22Rv1 (cell line): Measurements from ENCODE around the gene HECTD3.
"Not testable (repeated sequence)": the region's sequence is repeated elsewhere in the genome, so short reads cannot be mapped to it uniquely, and the experiment has no call there.

Experiments
- H3K27ac ChIP-seq: fragments of 450-650 bp; 2 replicates; pipeline ENCODE4 v1.5.1; 2017
- ZFX ChIP-seq: fragments of 450-650 bp; IDR thresholded peaks from 2 replicates; pipeline ENCODE4 v1.6.1; 2017; ENCODE audit warnings: antibody characterized with exemption, borderline replicate concordance
- TF ChIP-seq, protein P1 (sequence below): fragments of 450-650 bp; IDR thresholded peaks from 2 replicates; pipeline ENCODE4 v1.5.1; 2017; ENCODE audit warnings: mild to moderate bottlenecking

The HECTD3 gene

DNA sequence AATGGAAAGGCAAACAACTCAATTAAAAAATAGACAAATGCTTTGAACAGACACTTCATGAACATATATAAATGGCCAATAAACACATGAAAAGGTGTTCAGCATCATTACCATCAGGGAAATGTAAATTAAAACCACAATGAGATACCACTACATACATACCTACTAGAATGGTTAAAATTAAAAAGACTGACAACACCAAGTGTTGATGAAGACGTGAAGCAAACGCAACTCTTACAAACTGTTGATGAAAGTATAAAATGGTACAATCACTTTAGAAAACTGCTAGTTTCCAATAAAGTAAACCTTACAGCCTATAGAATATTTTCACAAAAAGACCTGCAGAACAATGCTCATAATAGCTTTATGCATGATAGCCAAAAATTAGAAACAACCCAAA is 34.9 kb downstream of the HECTD3 start:
- no peak for TF ChIP-seq ZFX
- TF ChIP-seq, protein P1, sequence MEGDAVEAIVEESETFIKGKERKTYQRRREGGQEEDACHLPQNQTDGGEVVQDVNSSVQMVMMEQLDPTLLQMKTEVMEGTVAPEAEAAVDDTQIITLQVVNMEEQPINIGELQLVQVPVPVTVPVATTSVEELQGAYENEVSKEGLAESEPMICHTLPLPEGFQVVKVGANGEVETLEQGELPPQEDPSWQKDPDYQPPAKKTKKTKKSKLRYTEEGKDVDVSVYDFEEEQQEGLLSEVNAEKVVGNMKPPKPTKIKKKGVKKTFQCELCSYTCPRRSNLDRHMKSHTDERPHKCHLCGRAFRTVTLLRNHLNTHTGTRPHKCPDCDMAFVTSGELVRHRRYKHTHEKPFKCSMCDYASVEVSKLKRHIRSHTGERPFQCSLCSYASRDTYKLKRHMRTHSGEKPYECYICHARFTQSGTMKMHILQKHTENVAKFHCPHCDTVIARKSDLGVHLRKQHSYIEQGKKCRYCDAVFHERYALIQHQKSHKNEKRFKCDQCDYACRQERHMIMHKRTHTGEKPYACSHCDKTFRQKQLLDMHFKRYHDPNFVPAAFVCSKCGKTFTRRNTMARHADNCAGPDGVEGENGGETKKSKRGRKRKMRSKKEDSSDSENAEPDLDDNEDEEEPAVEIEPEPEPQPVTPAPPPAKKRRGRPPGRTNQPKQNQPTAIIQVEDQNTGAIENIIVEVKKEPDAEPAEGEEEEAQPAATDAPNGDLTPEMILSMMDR, result no peak
- no peak overlapping the region for H3K27ac ChIP-seq

DNA sequence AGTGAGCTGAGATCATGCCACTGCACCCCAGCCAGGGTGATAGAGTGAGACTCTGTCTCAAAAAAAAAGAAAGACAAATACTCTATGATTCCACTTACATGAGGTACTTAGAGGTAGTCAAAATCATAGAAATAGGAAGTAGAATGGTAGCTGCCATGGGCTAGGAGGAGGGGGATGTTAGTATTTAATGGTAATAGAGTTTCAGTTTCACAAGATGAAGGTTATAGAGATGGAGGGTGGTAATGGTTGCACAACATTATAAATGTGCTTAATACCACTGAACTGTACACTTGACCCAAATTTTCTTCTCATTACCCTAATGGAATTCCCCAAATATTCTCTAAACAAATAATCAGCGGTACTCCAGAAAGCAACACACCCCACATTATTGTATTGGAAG is 37.5 kb downstream of the HECTD3 start:
- TF ChIP-seq, protein P1, result no peak
- TF ChIP-seq ZFX, result no peak

DNA sequence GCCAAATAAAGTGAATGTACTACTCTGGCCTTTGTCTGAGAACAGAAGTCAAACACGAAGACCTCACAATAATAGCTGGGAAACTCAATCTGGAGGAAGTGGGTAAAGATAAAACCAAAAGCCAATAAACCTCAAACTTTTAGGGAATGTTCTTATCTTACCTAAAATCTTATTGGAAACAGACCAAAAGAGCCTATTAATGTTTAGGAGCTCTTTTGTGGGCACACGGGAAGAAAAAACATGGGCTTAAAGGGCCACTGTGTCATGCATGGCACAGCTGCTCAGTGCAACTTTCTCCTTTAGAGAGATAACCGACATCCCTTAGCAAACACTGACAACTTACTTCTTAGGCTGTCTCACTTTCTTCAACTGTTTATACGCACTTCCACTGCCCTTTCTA is 40.8 kb downstream of the HECTD3 start:
- no peak for TF ChIP-seq ZFX
- TF ChIP-seq, protein P1, result no peak
- H3K27ac ChIP-seq, result no peak overlapping the region

More for the DNA sequence above, 37.5 kb downstream of the HECTD3 start:
- H3K27ac ChIP-seq, result no peak overlapping the region

DNA sequence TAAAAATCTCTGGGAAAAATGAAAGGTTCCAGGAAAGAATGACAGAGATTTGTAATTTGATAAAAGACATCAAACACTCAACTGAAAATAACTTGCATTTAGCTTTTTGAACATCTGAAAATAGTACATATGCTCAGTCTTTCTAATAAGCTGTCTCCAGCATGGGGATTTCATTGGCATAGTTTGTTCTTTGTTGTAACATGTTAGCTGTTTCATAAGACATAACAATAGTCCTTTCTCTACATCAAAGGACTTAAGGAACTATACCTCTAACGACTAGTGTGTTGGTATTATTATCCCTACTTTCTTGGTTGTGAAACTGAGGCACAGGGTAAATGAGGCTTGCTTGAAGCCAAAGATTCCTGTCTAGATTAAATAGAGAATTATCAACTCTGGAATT is 46.7 kb downstream of the HECTD3 start:
- no peak overlapping the region for H3K27ac ChIP-seq
- TF ChIP-seq, protein P1, result no peak
- no peak for TF ChIP-seq ZFX

DNA sequence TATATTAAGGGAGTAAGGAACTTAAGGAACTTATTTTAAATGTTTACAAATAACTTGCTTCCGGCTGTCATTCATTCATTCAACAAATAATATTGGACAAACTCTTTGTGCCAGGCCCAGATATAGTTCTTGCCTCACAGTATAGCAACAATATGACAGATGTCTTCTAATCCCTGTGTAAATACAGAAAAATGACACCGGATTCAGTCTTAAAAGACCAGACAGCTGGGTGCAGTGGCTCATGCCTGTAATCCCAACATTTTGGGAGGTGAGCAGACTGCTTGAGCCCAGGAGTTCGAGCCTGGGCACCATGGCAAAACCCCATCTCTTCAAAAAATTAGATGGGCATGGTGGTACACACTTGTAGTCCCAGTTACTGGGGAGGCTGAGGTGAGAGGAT is 48.4 kb downstream of the HECTD3 start:
- TF ChIP-seq, protein P1, result no peak
- no peak for TF ChIP-seq ZFX
- H3K27ac ChIP-seq, result no peak overlapping the region

DNA sequence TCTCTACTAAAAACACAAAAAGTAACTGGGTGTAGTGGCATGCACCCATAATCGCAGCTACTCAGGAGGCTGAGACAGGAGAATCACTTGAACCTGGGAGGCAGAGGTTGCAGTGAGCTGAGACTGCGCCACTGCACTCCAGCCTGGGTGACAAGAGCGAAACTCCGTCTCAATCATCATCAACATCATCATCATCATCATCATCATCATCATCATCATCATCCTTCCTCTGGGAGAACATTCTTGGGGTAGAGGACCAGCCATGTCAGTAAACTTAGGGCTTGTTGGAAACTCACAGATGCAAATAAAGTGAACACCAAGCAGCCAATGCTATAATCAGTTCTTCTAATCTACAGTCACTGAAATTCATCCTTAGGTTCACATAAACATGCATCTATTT is 49.1 kb downstream of the HECTD3 start:
- H3K27ac ChIP-seq, result not testable (repeated sequence)

DNA sequence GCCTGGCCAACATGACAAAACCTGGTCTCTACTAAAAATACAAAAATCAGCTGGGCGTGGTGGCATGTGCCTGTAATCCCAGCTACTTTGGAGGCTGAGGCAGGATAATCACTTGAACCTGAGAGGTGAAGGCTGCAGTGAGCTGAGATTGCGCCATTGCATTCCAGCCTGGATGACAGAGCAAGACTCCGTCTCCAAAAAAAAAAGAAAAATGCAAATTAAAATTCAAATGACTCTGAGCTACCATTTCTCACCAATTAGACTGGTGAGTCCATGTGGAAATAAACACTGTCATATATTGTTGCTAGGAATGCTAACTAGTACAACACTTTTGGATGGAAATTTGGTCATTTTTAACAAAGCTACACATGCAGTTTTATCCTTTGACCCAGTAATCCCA is 53.6 kb downstream of the HECTD3 start:
- not testable (repeated sequence) for H3K27ac ChIP-seq

DNA sequence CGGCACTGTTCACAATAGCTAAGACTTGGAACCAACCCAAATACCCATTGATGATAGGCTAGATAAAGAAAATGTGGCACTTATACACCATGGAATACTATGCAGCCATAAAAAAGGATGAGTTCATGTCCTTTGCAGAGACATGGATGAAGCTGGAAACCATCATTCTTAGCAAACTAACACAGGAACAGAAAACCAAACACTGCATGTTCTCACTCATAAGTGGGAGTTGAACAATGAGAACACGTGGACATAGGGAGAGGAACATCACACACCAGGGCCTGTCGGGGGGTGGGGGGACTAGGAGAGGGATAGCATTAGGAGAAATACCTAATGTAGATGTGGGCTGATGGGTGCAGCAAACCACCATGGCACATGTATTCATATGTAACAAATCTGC is 55.0 kb downstream of the HECTD3 start:
- not testable (repeated sequence) for H3K27ac ChIP-seq
